Colonic mucosa (tissue), 4 donors: Measurements from ENCODE around the gene HS3ST3A1. TPM values are rescaled to one million over a fixed set of nuclear protein-coding genes. Genes with fewer than 3 reads are reported as not detected.

Source experiments
- DNase-seq: peaks from one replicate; pipeline ENCODE4 v3.0.0-alpha.2; 2020
- H3K27ac ChIP-seq: fragments of 200-600 bp; one replicate; pipeline ENCODE4 v1.8.0; 2021
- H3K27me3 ChIP-seq: fragments of 200-600 bp; one replicate; pipeline ENCODE4 v1.8.0; 2021
- H3K36me3 ChIP-seq: fragments of 200-600 bp; one replicate; pipeline ENCODE4 v1.8.0; 2021
- H3K4me1 ChIP-seq: fragments of 200-600 bp; one replicate; pipeline ENCODE4 v1.8.0; 2021; ENCODE audit warnings: mild to moderate bottlenecking
- H3K4me3 ChIP-seq: fragments of 200-600 bp; one replicate; pipeline ENCODE4 v1.8.0; 2021
- H3K9ac ChIP-seq, 2 donors: one replicate each; pipeline ENCODE4 v1.7.0; 2013; ENCODE audit warnings: control low read depth in 2 of 2, low read depth in 2 of 2, low read length in 2 of 2
- H3K9me3 ChIP-seq: fragments of 200-600 bp; one replicate; pipeline ENCODE4 v1.8.0; 2021
- intact Hi-C: fragments of 100-400 bp; cut with DNase I; formaldehyde crosslinking; loops from one replicate; pipeline ENCODE4 v1.14.1; 2022
- total RNA-seq, 2 donors: library from RNA; stranded (reverse); fragmentation: NEBNext Ultra II Directional in 1 of 2; extraction: Animal tissue kit (Norgen Biotek cat#: 25700) in 1 of 2; gene quantifications; one replicate each; pipeline ENCODE4 v1.2.1, GENCODE V29; 2021
- TF ChIP-seq, protein P1 (sequence below): fragments of 200-600 bp; IDR thresholded peaks from one replicate; pipeline ENCODE4 v1.8.0; 2022; ENCODE audit warnings: antibody characterized with exemption, mild to moderate bottlenecking
- donor health status: healthy.
- donor health status: DM: no; HTN: no; CAD: no.
- donor health status: DM: no; HTN: no; CAD: no.

HS3ST3A1 gene
- total RNA-seq, 2 donors from 2014 or later, result 0.48 to 0.91 TPM

DNA sequence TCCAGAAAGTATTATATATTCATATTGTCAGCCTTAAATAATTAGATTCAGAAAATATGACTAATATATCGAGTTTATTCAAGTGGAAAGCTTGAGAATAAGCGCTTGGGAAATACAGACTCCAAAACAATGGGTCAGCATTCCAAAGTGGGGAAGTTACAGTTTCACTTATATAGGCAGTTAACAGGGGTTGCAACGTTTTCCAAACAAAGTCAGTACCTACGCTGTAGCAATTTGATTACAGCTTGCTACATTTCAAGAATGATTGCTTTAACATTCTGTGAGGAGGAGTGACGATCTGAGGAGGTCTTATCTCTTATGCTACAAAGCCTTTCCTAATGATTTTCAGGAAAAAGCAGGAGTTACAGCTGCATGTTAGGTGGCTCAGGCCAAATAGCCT, 34.2 kb upstream of the HS3ST3A1 start:
- TF ChIP-seq, protein P1, sequence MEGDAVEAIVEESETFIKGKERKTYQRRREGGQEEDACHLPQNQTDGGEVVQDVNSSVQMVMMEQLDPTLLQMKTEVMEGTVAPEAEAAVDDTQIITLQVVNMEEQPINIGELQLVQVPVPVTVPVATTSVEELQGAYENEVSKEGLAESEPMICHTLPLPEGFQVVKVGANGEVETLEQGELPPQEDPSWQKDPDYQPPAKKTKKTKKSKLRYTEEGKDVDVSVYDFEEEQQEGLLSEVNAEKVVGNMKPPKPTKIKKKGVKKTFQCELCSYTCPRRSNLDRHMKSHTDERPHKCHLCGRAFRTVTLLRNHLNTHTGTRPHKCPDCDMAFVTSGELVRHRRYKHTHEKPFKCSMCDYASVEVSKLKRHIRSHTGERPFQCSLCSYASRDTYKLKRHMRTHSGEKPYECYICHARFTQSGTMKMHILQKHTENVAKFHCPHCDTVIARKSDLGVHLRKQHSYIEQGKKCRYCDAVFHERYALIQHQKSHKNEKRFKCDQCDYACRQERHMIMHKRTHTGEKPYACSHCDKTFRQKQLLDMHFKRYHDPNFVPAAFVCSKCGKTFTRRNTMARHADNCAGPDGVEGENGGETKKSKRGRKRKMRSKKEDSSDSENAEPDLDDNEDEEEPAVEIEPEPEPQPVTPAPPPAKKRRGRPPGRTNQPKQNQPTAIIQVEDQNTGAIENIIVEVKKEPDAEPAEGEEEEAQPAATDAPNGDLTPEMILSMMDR, result no peak
- Histone ChIP-seq H3K27me3 (no peaks in the 10 kb centered on the region), H3K4me1 (no peaks in the 10 kb centered on the region), H3K36me3 (no peaks in the 10 kb centered on the region), H3K27ac (no peak overlapping the region), H3K4me3 (no peak overlapping the region), H3K9ac (no peak overlapping the region), H3K9me3 (no peaks in the 10 kb centered on the region)
- intact Hi-C loops, result no loop called here
- DNase-seq, result no peak

DNA sequence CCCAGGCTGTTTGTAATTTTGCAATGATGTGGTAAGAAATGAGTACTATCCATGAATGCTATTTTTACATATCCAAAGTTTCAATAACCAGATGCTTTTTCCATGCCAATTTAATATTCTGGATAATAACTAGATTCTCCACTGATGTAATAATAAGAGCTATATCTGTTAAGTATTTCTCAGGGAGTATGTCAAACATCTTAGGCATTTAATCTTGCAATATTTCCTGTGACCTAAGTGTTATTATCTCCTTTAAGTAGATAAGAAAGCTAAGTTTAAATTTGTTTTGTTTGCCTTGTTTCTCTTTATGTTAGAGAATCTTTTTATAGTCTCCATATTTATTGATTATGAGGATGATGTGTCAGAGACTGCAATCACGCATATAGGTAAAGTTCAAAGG, 32.3 kb upstream of the HS3ST3A1 start:
- H3K36me3 ChIP-seq, result no peaks in the 10 kb centered on the region
- H3K27me3 ChIP-seq, result no peaks in the 10 kb centered on the region
- H3K27ac ChIP-seq, result no peak overlapping the region
- no peak for DNase-seq
- H3K9me3 ChIP-seq, result no peaks in the 10 kb centered on the region
- no peak overlapping the region for H3K4me3 ChIP-seq
- no peaks in the 10 kb centered on the region for H3K4me1 ChIP-seq
- intact Hi-C loops, result no loop called here
- H3K9ac ChIP-seq, result no peak overlapping the region
- TF ChIP-seq, protein P1, result no peak

DNA sequence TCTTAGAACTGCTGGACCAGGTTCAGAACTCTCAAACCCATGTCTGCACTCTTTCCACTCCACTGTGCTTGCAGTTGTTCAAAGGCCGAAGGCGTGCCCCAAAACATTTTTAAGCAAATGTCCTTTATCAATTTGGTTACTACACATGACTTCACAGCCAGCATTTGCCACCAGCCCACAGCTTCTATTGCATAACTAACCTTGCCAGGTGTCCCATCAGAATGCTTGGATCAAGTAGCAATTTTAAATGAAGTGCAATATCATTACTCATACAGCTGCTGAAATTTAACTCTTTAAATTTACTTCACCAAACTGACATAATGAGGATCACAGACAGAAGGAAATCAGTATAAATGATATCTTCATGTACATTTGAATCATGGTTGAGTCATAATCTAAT, 29.8 kb upstream of the HS3ST3A1 start:
- TF ChIP-seq, protein P1, result no peak
- H3K9me3 ChIP-seq, result no peaks in the 10 kb centered on the region
- H3K9ac ChIP-seq, result no peak overlapping the region
- DNase-seq, result no peak
- intact Hi-C loops, result no loop called here
- H3K36me3 ChIP-seq, result no peaks in the 10 kb centered on the region
- no peaks in the 10 kb centered on the region for H3K4me1 ChIP-seq
- no peak overlapping the region for H3K27ac ChIP-seq
- no peak overlapping the region for H3K4me3 ChIP-seq
- no peaks in the 10 kb centered on the region for H3K27me3 ChIP-seq

DNA sequence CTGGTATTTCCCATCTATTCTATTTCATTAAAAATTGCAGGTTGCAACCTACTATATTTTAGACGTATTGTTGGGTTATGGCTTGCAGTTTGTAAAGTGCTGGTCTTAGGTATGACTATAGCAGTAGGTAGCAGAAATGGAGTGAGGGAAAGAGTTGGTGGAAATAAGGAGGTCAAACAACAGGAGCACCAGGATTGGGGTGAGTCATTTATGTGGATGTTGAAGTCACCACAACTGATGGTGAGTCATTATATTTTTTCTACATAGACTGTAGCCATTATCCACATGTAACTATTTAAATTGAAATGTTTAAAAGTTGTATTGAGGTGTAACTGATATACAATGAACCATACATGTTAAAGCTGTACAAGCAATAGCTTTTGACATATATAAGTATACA, 25.0 kb upstream of the HS3ST3A1 start:
- no peaks in the 10 kb centered on the region for H3K4me1 ChIP-seq
- no peak overlapping the region for H3K27ac ChIP-seq
- no peaks in the 10 kb centered on the region for H3K27me3 ChIP-seq
- TF ChIP-seq, protein P1, result no peak
- no peak overlapping the region for H3K4me3 ChIP-seq
- intact Hi-C loops, result no loop called here
- no peak overlapping the region for H3K9ac ChIP-seq
- DNase-seq, result no peak
- no peaks in the 10 kb centered on the region for H3K9me3 ChIP-seq
- H3K36me3 ChIP-seq, result no peaks in the 10 kb centered on the region

DNA sequence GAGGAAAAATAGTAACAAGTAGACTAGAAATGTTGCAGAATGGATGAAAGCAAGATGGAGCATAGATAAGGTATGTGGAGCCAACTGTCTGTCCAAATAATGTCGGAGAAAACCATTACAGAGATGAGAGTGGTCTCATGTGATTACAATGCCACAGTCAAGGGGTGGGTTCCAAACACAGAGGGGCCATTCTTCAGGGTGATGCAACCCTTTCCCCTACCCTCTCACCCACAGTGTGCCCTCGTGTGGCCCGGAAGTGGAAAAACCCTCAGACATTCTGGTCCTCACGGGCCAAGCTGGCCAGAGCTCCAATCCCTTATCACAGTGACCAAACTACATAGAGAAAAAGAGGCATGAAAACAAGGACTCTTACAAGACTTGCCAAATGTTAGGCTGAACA, 17.7 kb upstream of the HS3ST3A1 start:
- Histone ChIP-seq H3K9me3 (no peaks in the 10 kb centered on the region), H3K27ac (no peak overlapping the region), H3K27me3 (no peaks in the 10 kb centered on the region), H3K36me3 (no peaks in the 10 kb centered on the region), H3K4me3 (no peak overlapping the region), H3K4me1 (no peaks in the 10 kb centered on the region), H3K9ac (no peak overlapping the region)
- TF ChIP-seq, protein P1, result no peak
- DNase-seq, result no peak
- intact Hi-C loops, result no loop called here

DNA sequence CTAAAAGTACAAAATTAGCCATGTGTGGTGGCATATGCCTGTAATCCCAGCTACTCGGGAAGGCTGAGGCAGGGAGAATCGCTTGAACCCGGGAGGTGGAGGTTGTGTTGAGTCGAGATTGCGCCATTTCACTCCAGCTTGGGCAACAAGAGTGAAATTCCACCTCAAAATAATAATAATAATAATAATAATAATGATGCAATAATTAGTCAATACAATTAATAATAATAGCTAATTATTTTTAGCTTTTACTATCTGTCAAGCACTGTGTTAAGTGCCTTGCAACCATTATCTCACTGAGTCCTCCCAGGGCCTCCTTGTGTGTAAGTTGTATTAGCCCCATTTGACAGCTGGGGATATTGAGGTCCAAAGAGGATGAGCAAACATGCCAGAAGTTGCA, 14.3 kb upstream of the HS3ST3A1 start:
- Histone ChIP-seq H3K36me3 (no peaks in the 10 kb centered on the region), H3K9ac (no peak overlapping the region), H3K4me3 (no peak overlapping the region), H3K9me3 (no peaks in the 10 kb centered on the region), H3K27me3 (no peaks in the 10 kb centered on the region), H3K27ac (no peak overlapping the region), H3K4me1 (no peaks in the 10 kb centered on the region)
- TF ChIP-seq, protein P1, result no peak
- intact Hi-C loops, result no loop called here
- DNase-seq, result no peak
